Ureter (tissue), 1 donor: Measurements from ENCODE around the gene MSI2. TPM values are rescaled to one million over a fixed set of nuclear protein-coding genes. Genes with fewer than 3 reads are reported as not detected.

Experiments used
- DNase-seq: peaks from one replicate; pipeline ENCODE4 v3.0.0-alpha.2; 2020; ENCODE audit warnings: low spot score
- total RNA-seq: library from RNA; stranded (reverse); gene quantifications from one replicate; pipeline ENCODE4 v1.2.4, GENCODE V29; 2023
- donor health status: DM: yes; HTN: yes; CAD: no.

Gene MSI2
- total RNA-seq, 1 donor from 2014 or later = 230 TPM

DNA sequence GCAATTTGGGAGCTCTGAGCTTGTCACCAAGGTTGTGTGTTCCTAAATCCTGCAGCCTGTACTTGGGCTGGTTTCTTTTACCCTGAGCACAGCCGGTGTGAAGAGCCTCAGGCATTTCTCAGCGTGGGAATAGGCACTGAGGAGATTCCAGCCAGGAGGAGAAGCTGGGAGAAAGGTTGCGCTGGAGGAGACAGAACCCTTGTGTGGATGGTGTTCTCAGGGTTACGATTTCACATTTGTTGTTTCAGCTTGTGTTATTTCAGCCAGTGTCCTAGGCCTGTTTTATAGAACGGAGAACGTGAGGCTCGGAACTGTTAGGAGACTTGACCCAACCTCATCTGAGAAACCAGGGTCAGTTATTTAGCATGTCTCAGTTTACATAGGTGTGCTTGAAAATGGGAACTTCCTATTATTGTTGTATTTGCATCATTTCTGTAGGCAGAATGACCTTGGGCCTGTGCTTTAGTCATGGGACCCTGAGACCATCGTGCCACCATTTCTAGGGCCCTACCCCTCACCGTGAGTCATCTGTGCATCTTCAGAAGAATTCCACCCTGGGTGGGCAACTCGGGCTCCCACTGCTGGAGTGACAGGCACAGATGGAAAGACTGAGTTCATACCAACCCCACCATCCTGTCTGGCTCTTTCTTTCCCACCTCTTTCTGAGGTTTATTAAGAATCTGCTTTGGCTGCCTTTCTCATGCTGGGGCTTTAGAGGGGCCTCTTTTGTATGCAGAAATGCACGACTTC lies 134.9 kb downstream of the MSI2 start:
- DNase-seq = no peak

- DNase-seq = no peak
These were observed 135.6 kb downstream of the MSI2 start for GRCh38 chr17:57391857-57392471.

- no peak for DNase-seq
These were observed 137.0 kb downstream of the MSI2 start for GRCh38 chr17:57393368-57393767.

- DNase-seq = no peak
These were observed 138.1 kb downstream of the MSI2 start for GRCh38 chr17:57394375-57394774.

DNA sequence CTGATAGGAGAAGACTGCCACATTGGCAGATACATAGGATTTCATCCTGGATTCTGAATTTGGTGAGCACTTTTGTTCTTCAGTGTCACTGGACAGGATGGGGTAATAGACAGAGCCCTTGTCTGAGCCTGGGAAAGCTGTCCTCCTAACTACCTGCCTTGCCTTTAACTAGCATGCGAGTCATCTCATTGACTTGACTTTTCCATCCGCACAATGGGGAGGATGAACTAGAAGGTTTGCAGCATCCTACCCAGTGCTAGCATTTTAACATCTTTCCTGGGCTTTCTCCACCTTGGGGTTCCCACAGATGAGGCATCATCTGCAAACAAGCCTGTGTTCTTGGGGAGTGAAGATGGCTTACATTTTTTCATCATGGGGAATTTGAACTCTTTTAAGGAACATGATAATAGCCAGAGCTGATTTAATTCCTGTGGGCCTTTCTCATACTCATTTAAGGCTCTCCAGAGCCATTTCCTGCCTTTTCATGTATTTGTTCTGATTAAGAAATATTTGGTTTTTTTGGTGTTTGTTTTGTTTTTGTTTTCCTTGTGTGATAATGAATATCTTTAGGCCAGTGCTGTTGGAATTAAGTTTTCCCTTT lies 139.5 kb downstream of the MSI2 start:
- DNase-seq = no peak

DNA sequence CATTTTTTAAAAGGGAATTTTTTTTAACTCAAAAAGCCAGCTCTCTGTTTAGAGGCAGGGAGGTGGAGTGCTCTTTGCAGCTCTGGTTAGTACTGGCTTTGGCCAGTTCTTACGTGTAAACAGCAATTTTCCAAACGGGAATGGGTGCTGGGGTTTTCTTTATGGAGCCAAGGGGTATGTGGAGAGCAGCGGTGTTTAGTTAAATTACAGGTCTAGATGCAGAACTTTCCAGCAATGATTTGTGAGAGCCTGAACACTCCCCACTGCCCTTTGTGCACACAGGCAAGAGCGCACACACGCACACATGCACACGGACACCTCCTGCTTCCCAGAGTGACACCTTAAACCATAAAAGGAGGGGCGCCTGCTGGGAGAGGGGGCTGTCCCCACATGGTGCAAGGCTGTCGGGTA lies 140.2 kb downstream of the MSI2 start:
- no peak for DNase-seq

- DNase-seq = no peak
These were observed 141.1 kb downstream of the MSI2 start for GRCh38 chr17:57397402-57397801.

DNA sequence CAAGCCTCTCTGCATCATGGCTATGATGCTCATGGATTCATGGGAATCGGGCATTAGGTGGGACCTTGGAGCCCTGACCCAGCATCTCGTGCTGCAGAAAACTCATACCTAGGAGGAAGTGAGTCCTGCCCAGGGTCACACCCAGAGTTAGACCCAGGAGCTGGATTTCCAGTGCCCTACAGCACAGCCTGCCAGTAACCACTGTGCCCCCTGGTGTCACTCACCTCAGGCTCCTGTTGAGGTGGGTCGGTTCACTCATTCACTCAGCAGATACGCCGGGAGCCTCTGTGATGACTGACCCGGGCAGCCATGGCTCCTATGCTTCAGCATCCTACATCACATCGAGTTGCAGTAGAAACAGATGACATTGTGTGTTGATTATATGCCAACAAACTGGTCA lies 143.4 kb downstream of the MSI2 start:
- DNase-seq = no peak

DNA sequence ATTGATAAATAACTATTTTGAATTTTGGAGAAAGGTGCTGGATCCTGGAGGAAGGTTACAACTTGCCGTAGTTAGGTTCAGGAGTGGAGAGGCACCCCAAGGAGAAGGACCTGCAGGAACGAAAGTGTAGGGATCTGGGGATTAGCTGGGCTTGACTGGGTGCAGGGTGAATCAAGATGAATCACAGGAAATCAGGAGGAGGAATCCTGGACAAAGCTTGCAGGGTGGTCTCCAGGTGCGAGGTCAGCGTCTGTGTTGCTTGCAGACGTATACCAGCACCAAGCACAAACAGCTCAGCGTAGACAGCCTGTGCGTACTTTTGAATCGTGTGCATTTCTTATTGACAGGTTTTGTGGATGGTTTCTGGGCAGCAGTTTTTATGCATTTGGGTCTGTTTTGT lies 144.3 kb downstream of the MSI2 start:
- no peak for DNase-seq

- DNase-seq = no peak
These were observed 145.5 kb downstream of the MSI2 start for GRCh38 chr17:57401556-57402488.

DNA sequence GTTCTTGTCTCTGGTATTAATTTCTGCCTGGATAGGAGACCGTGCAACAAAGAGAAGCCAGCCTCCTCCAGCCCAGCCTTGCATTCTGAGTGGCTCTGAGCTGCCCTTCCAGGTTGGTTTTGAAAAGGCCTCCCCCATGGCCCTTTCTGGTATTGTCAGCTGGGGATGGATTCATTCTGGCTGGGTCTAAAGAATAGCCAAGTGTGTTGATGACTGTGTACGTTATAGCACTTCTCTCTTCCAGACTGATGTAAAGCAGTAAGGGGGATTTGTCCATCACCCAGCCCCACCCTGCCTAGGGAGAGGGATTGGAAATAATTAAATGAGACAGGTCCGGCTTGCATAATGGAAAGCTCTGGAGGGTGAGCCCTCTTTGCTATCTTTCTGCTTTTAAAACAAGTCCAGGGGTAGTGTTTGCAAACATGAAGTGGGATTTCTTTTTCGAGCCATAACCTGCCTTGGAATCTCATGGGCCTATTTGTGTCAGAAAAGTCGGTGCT lies 146.4 kb downstream of the MSI2 start:
- no peak for DNase-seq

- DNase-seq = no peak
These were observed 146.9 kb downstream of the MSI2 start for GRCh38 chr17:57403236-57403635.

DNA sequence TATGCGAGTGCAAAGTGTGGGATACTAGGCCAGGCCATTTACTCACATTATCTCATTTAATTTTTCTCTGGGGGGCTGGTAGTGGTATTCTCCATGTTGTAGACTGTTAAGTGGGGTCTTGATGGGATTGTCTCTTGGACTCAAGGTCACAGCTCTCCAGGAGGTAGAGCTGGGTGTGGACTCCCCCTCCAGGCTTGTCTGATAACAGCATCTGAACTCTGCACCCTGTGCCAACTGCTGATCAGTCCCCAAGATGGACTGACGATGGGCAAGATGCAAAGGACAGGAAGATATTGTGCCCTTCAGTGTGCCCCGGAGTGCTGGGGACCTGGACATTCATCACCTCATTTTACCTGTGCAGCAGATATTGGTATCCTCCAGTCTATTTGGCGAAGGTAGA lies 147.8 kb downstream of the MSI2 start:
- no peak for DNase-seq

- no peak for DNase-seq
These were observed 148.6 kb downstream of the MSI2 start for GRCh38 chr17:57404795-57405490.

DNA sequence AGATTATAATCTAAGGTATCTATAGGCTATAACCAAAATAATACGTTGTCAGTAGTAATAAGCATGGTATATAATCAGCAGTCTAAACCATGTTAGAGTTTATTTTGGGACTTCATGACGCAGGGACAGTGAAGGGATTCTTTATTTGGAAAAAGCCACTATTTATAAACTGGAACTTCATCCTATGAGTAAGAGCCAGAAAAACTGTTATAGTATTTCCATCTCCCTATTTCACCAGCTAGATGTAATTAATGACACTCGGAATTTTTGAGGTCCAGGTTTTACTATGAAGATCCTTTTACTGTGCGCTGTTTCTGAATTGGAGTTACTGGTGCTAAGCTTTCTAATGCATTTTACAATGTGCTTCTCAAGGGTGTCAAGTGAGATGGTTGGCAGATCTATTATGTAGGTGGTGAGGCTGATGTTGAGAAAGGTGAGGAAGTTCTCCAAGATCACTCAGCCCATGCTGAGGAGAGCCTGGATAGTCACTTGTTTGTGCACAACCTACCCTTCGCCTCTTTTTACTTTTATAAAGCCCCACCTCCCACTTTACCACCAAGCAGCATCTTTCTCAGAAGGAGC lies 149.3 kb downstream of the MSI2 start:
- DNase-seq = no peak

DNA sequence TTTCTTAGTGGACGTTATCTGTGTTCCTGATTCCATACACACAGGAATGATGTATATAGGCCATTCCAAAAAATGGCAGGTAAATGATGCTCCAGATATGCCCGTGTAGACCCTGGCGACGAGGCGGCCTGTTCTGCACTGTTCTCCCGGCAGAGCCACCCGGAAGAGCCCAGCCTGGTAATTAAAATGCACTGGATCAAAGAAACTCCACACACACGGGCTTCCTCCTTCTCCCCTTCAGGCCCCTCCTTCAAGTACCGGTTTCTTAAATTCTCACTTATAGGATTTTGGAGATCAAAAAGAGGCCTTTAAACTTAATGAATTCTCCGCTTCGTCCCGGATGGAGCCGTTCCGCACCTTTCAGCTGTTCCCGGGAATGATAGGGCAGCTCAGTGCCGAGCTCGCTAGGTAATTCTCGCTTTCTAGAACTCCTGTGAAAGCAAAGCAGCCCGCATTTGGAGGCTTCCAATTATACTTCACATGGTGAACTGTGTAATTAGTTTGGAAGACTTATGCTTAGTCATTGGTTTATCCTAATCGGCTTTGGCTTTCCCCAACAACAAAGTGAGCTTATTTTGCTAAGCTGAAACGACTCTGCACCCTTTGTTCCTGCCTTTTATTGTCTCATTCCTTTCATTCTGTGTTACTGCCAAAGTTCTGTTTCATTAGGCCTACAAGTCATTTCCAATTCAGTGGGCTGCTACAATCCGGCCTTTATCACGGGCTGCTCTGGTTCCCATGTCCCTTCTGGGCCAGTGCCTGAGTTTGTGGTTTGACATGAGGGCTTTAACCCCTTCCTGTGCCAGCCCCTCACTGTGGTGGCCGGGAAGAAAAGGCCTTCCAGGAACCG lies 150.0 kb downstream of the MSI2 start:
- no peak for DNase-seq

DNA sequence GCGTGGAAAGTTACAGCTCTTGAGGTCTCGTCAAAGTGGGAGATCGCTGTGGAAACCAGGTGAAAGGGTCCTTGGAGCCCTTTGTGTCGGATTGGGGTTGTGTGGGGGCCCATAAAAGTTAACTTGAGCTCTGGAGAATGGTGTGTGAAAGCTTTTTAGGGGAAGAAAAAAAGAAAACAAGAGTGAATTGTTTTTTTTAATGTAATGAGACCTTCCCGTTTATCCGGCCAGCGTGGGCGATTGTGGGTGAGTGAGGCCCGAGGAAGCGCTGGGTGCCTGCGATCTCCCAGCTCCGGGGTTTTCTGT lies 150.6 kb downstream of the MSI2 start:
- DNase-seq = no peak

DNA sequence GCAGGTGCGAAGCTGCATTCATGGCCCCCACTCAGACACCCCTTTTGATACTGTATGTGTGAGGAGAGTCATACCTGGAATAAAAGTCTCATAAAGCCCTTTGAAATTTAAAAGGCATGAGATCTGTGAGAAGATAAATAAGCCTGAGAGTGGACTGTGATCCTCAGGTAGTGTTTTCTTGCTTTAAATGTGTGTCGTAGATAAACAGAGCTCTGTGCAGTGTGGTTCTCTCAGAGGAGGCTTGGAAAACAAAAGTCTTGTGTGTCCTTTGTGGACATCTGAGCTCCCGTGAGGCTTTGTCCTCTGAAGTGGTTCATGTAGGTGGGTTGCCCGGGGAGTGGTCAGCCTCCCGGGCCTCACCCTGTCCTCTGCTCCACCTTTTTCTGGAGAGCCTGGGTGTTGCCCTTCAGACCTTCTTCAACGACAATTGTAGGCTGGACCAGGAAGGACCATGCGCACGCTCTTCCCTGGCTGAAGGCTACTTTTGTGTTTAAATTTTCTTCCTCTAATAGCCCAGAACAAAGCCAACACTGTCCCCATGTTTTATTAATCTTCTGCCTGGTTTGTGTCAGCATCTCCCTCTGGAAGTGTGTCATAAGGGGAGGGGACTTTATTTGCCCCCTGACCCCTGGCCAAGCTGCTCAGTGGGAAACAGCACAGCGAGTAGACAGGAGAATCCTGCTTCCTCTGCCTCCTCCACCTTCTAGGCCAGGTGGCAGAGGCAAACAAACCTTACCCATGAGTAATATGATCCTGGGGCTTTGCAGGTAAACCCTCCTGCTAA lies 151.2 kb downstream of the MSI2 start:
- DNase-seq = peak; percentile 59

DNA sequence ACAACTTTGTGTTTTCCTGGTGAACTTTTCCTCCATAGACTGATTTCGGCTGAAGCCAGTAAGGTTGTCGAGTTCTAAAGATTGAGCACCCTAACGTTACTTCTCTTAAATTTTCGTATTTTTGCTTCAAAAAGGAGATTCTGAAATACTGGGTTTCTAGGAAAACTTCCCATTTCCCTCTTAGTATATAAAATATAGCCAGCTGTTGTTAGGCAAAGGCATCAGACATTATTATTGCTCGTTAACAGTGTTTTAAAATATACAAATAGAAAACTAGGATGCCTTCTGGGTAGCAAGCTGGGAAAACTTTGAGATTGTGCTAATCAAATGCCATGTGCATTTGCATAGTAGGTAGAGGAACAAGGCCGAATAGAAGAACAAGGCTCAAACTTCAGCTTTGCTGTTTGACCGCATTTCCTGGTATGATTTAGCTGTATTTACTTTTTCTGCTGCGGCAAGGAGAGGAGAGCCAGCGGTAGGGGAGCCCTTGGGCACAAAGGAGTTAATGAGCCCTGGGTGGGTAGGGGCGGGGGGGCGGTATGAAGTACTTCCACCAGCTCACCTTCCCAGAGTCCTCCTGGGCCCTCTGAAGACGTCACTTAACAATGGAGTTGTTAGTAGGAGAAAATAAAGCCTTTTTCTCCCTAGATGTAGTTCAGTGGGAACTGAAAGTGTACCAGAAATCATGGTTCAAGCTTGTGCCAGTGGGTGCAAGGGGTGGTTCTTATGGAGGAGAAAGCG lies 151.9 kb downstream of the MSI2 start:
- peak; percentile 58 for DNase-seq
